ENCODE results near the gene PPFIBP2. TPM values are rescaled to one million over a fixed set of nuclear protein-coding genes. Genes with fewer than 3 reads are reported as not detected.

Gene PPFIBP2
- total RNA-seq, 6 donors from 2014 or later, result 10.6 to 63.9 (median 36.7) TPM

DNA sequence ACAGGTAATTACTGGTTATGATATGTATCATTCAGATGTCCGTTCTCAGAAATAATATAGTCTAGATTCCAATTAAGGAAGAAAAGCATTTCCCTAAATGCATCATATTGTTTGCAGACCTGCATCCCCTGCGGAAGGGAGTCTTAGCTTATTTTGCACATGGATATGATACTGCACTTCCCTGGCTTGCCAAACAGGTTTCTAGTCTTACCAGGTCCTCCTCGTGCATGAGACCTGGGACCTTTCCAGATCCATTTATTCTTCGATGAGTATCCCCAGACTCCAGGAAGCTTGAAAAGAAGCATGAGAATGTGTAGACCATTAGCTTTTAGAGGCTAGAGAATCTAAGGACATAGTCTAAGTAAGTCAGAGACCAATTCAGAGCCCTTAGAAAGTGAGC, 128.9 kb downstream of the PPFIBP2 start:
- no peaks in the 10 kb centered on the region for H3K4me1 ChIP-seq
- DNase-seq (no peak), ATAC-seq (ENCODE audit: low FRiP score in 2 of 2) (no peak)
- no peak overlapping the region for H3K4me3 ChIP-seq
- no peaks in the 10 kb centered on the region for H3K27me3 ChIP-seq
- peaks cover 0 to 24% (median 16%) of the 10 kb centered on the region in 4 donors for H3K36me3 ChIP-seq
- no peak overlapping the region for H3K27ac ChIP-seq
- TF ChIP-seq POLR2AphosphoS5 (IDR thresholded peaks at IDR 0.05) (no peak), POLR2A (IDR thresholded peaks at IDR 0.05) (no peak), EP300 (IDR thresholded peaks at IDR 0.05) (no peak)
- TF ChIP-seq, protein P1, sequence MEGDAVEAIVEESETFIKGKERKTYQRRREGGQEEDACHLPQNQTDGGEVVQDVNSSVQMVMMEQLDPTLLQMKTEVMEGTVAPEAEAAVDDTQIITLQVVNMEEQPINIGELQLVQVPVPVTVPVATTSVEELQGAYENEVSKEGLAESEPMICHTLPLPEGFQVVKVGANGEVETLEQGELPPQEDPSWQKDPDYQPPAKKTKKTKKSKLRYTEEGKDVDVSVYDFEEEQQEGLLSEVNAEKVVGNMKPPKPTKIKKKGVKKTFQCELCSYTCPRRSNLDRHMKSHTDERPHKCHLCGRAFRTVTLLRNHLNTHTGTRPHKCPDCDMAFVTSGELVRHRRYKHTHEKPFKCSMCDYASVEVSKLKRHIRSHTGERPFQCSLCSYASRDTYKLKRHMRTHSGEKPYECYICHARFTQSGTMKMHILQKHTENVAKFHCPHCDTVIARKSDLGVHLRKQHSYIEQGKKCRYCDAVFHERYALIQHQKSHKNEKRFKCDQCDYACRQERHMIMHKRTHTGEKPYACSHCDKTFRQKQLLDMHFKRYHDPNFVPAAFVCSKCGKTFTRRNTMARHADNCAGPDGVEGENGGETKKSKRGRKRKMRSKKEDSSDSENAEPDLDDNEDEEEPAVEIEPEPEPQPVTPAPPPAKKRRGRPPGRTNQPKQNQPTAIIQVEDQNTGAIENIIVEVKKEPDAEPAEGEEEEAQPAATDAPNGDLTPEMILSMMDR (IDR thresholded peaks at IDR 0.05), result no peak
- no peaks in the 10 kb centered on the region for H3K9me3 ChIP-seq
- 48 to 64% methylated on average over 4 of the region's 4 CpGs for WGBS, 2 donors

DNA sequence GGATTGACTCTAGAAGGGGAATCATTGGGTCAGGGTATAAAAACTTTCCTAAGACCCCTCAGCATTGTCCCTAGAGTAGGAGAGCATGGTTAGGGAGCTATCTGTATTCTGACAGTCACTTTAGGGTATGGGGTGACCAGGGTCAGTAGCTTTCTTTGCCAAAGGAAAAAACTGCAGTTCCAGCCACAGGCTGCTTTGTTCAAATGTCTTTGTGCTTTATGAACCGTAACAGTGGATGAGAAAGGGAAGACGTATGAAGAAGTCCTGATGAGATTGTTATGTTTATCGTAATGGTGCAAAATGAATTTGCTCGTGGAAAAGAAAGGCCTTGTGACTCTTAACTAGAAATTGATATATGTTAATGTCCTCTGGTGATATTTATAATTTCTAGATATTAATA, 129.5 kb downstream of the PPFIBP2 start:
- Histone ChIP-seq H3K27me3 (no peaks in the 10 kb centered on the region), H3K36me3 (peaks cover 0 to 25% (median 17%) of the 10 kb centered on the region in 4 donors), H3K4me1 (no peaks in the 10 kb centered on the region), H3K9me3 (no peaks in the 10 kb centered on the region), H3K27ac (no peak overlapping the region), H3K4me3 (no peak overlapping the region)
- TF ChIP-seq, protein P1 (IDR thresholded peaks at IDR 0.05), result no peak
- TF ChIP-seq EP300 (IDR thresholded peaks at IDR 0.05), result no peak
- no peak for TF ChIP-seq POLR2A (IDR thresholded peaks at IDR 0.05)
- no peak for TF ChIP-seq POLR2AphosphoS5 (IDR thresholded peaks at IDR 0.05)
- DNase-seq, result no peak
- 82 to 95% methylated on average over 4 of the region's 4 CpGs for WGBS, 2 donors
- ATAC-seq (ENCODE audit: low FRiP score in 2 of 2), result no peak

DNA sequence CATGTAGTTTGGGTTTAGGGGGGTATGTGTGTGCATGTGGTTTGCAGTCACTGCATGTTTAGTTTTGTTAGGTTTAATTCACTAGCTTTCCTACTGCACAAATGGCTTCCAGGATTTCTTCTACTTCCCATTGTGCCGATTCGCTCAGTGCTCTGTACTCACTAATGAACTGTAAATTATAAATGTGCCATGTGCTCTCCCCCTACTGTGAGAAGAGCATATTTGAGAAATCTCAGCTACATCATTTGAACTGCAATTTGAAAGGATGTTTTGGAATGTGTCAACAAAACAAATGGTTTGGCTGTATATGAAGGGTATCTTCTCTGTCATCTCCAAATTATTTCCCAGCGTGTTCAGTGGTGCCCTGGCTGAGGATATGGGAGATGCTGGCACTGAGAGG, 131.4 kb downstream of the PPFIBP2 start:
- ATAC-seq (ENCODE audit: low FRiP score in 2 of 2), result no peak
- peaks cover 0 to 43% (median 30%) of the 10 kb centered on the region in 4 donors for H3K36me3 ChIP-seq
- no peaks in the 10 kb centered on the region for H3K27me3 ChIP-seq
- H3K4me1 ChIP-seq, result no peaks in the 10 kb centered on the region
- H3K9me3 ChIP-seq, result no peaks in the 10 kb centered on the region
- no peak for TF ChIP-seq POLR2AphosphoS5 (IDR thresholded peaks at IDR 0.05)
- no peak for TF ChIP-seq EP300 (IDR thresholded peaks at IDR 0.05)
- TF ChIP-seq, protein P1 (IDR thresholded peaks at IDR 0.05), result no peak
- TF ChIP-seq POLR2A (IDR thresholded peaks at IDR 0.05), result no peak
- H3K27ac ChIP-seq, result no peak overlapping the region
- no peak for DNase-seq
- H3K4me3 ChIP-seq, result no peak overlapping the region
- WGBS, 2 donors, result 67 to 73% methylated on average over 3 of the region's 3 CpGs

DNA sequence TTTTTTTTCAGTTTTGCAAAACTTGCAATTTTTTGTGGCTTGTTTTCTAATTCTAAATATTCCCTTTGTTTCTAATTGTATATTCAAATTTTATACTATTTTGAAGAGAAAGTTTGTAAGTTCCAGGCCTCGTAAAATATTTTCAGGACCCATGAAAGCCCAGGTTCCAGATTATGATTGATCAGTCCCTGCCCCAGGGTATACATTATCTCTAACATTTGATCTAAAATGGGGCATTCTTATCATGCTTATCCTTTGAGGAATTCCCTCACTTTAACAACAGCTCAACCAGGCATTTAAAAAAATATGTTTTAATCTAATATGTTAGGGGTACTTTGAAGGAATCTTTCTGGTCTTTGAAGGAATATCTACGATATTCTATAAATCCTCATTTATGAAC, 133.1 kb downstream of the PPFIBP2 start:
- Histone ChIP-seq H3K36me3 (peaks cover 0 to 42% (median 28%) of the 10 kb centered on the region in 4 donors), H3K27ac (no peak overlapping the region), H3K9me3 (no peaks in the 10 kb centered on the region), H3K4me3 (no peak overlapping the region), H3K4me1 (no peaks in the 10 kb centered on the region), H3K27me3 (no peaks in the 10 kb centered on the region)
- DNase-seq (no peak), ATAC-seq (ENCODE audit: low FRiP score in 2 of 2) (no peak)
- 91 to 92% methylated on average over 2 of the region's 2 CpGs for WGBS, 2 donors
- TF ChIP-seq POLR2AphosphoS5 (IDR thresholded peaks at IDR 0.05), result no peak
- TF ChIP-seq POLR2A (IDR thresholded peaks at IDR 0.05), result no peak
- no peak for TF ChIP-seq EP300 (IDR thresholded peaks at IDR 0.05)
- TF ChIP-seq, protein P1 (IDR thresholded peaks at IDR 0.05), result no peak

DNA sequence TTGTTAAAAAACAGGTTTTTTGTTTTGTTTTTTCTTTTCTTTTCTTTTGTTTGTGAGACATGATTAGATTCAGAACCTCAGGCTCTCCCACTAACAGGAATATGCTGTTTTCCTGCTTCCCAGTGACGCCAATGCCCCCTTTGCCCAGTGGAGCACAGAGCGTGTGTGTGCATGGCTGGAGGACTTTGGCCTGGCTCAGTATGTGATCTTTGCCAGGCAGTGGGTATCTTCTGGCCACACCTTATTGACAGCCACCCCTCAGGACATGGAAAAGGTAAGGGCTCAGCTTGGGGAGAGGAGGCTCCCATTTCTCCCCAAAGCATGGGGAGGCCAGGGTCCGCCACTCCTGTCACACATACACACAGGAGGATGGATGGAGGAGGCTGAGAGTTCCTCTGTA, 134.5 kb downstream of the PPFIBP2 start:
- DNase-seq (no peak), ATAC-seq (ENCODE audit: low FRiP score in 2 of 2) (no peak)
- H3K9me3 ChIP-seq, result no peaks in the 10 kb centered on the region
- H3K27ac ChIP-seq, result no peak overlapping the region
- H3K4me3 ChIP-seq, result no peak overlapping the region
- peaks cover 0 to 50% (median 34%) of the 10 kb centered on the region in 4 donors for H3K36me3 ChIP-seq
- WGBS, 2 donors, result 98% methylated on average over 2 to 3 of the region's 3 CpGs
- no peak for TF ChIP-seq POLR2AphosphoS5 (IDR thresholded peaks at IDR 0.05)
- no peak for TF ChIP-seq POLR2A (IDR thresholded peaks at IDR 0.05)
- TF ChIP-seq, protein P1 (IDR thresholded peaks at IDR 0.05), result no peak
- TF ChIP-seq EP300 (IDR thresholded peaks at IDR 0.05), result no peak
- H3K4me1 ChIP-seq, result no peaks in the 10 kb centered on the region
- no peaks in the 10 kb centered on the region for H3K27me3 ChIP-seq
